ENCODE results near the gene SPEN. TPM values are rescaled to one million over a fixed set of nuclear protein-coding genes. Genes with fewer than 3 reads are reported as not detected.

The SPEN gene
- total and polyA plus RNA-seq, 10 of the 15 experiments (the other 5 are each of a cell fraction or from before 2014, with no cell fraction given) = 5.2 to 58.7 (median 20.1) TPM

DNA sequence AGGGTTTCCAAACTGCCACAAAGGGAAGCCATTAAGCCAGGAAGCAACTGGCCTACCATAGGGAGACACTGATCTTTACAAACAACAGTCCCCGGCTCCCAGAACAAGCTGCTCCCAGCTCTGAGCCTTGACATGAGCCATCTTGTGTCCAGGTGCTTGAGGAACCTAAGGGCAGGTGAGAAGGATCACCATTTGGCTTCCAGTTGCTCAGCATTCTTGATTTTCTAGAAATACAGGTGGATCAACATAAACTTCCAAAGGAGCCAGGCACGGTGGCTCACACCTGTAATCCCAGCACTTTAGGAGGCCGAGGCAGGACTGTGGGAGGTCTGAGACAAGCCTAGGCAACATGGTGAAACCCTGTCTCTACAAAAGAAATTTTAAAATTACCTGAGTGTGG lies 106.8 kb downstream of the SPEN start (continued):
- TF ChIP-seq ZBTB4 (CRISPR knock-in tag; IDR thresholded peaks at IDR 0.05) (no peak), LARP7 (IDR thresholded peaks at IDR 0.05) (no peak), NR2C2 (IDR thresholded peaks at IDR 0.05; ENCODE audit: borderline replicate concordance, control insufficient read depth, insufficient read length, low read depth) (no peak), HDAC2 (IDR thresholded peaks at IDR 0.05) (no peak), PRDM15 (CRISPR knock-in tag; IDR thresholded peaks at IDR 0.05) (no peak), WRNIP1 (IDR thresholded peaks at IDR 0.05; ENCODE audit: borderline replicate concordance, low read depth, low read length) (no peak), SP1 (IDR thresholded peaks at IDR 0.05; ENCODE audit: low read depth, low read length) (no peak), ELK1 (IDR thresholded peaks at IDR 0.05; ENCODE audit: low read depth, low read length) (no peak), RAD21 (IDR thresholded peaks at IDR 0.05; ENCODE audit: insufficient read depth, low read depth, low read length) (no peak), ZBTB33 (IDR thresholded peaks at IDR 0.05) (no peak), EP300 (IDR thresholded peaks at IDR 0.05; ENCODE audit: borderline replicate concordance in 1 of 2, control insufficient read depth in 1 of 2, low read depth in 2 of 2, low read length in 2 of 2) (no peak)
